OCI-LY1 (cell line): ENCODE measurements around the gene ADAM19.

ENCODE experiments used
- H2AFZ ChIP-seq: fragments of 200-600 bp; sonication (generic), shearing (Covaris generic); 2 replicates; pipeline ENCODE4 v1.6.0; 2014; ENCODE audit warnings: antibody characterized with exemption, mild to moderate bottlenecking, low read length
- H3F3A ChIP-seq: fragments of 200-600 bp; sonication (generic), shearing (Covaris generic); 2 replicates; pipeline ENCODE4 v1.6.0; 2014; ENCODE audit warnings: mild to moderate bottlenecking, antibody characterized with exemption, low read length, moderate library complexity; ENCODE audit not compliant: insufficient read depth
- H3K27ac ChIP-seq: fragments of 200-600 bp; sonication (generic); 2 replicates; pipeline ENCODE4 v1.5.1; 2014; ENCODE audit warnings: low read length, mixed run types, mild to moderate bottlenecking, low read depth; ENCODE audit not compliant: poor library complexity, severe bottlenecking
- H3K27me3 ChIP-seq: fragments of 200-600 bp; sonication (generic); 2 replicates; pipeline ENCODE4 v1.6.0; 2014; ENCODE audit warnings: antibody characterized with exemption, mild to moderate bottlenecking, low read length, moderate library complexity; ENCODE audit not compliant: insufficient read depth
- H3K36me3 ChIP-seq: fragments of 200-600 bp; sonication (generic); 2 replicates; pipeline ENCODE4 v1.6.1; 2014; ENCODE audit warnings: mild to moderate bottlenecking, antibody characterized with exemption, low read length, moderate library complexity, mixed read lengths; ENCODE audit not compliant: insufficient read depth
- H3K4me1 ChIP-seq: fragments of 200-600 bp; sonication (generic); 2 replicates; pipeline ENCODE4 v1.5.1; 2014; ENCODE audit warnings: mild to moderate bottlenecking, low read length, moderate library complexity; ENCODE audit not compliant: insufficient read depth, severe bottlenecking
- H3K4me2 ChIP-seq: fragments of 200-600 bp; sonication (generic), shearing (Covaris generic); 2 replicates; pipeline ENCODE4 v1.6.1; 2014; ENCODE audit warnings: low read length
- H3K4me3 ChIP-seq: fragments of 200-600 bp; sonication (generic); 2 replicates; pipeline ENCODE4 v1.5.1; 2014; ENCODE audit warnings: low read length, low read depth, mild to moderate bottlenecking, mixed read lengths; ENCODE audit not compliant: poor library complexity, severe bottlenecking
- H3K79me2 ChIP-seq: fragments of 200-600 bp; shearing (Covaris generic); 2 replicates; pipeline ENCODE4 v1.6.1; 2016; ENCODE audit warnings: mixed run types, low read length, mixed read lengths; ENCODE audit not compliant: insufficient read depth
- H3K9ac ChIP-seq: fragments of 200-600 bp; sonication (generic), shearing (Covaris generic); 2 replicates; pipeline ENCODE4 v1.6.1; 2014; ENCODE audit warnings: mild to moderate bottlenecking, low read length, mixed read lengths
- H3K9me2 ChIP-seq: fragments of 200-600 bp; sonication (generic), shearing (Covaris generic); 2 replicates; pipeline ENCODE4 v1.6.1; 2014; ENCODE audit warnings: low read depth, mild to moderate bottlenecking, low read length, mixed read lengths
- H3K9me3 ChIP-seq: fragments of 200-600 bp; shearing (Covaris generic); 2 replicates; pipeline ENCODE4 v1.6.1; 2014; ENCODE audit warnings: low read length, mixed read lengths
- H4K20me1 ChIP-seq: fragments of 200-600 bp; sonication (generic), shearing (Covaris generic); 2 replicates; pipeline ENCODE4 v1.6.0; 2016; ENCODE audit warnings: mild to moderate bottlenecking, low read length; ENCODE audit not compliant: insufficient read depth
- CTCF ChIP-seq: fragments of 200-600 bp; sonication (generic), shearing (Covaris generic); IDR thresholded peaks from 2 replicates; pipeline ENCODE4 v1.5.1; 2017; ENCODE audit warnings: mild to moderate bottlenecking, antibody characterized with exemption, low read length, moderate library complexity, mixed read lengths
- EZH2 ChIP-seq: fragments of 200-600 bp; sonication (generic), shearing (Covaris generic); IDR thresholded peaks from 2 replicates; pipeline ENCODE4 v1.8.0; 2017; ENCODE audit warnings: borderline replicate concordance, mixed run types, mild to moderate bottlenecking, antibody characterized with exemption, low read length, moderate library complexity, mixed read lengths

ADAM19 gene

DNA sequence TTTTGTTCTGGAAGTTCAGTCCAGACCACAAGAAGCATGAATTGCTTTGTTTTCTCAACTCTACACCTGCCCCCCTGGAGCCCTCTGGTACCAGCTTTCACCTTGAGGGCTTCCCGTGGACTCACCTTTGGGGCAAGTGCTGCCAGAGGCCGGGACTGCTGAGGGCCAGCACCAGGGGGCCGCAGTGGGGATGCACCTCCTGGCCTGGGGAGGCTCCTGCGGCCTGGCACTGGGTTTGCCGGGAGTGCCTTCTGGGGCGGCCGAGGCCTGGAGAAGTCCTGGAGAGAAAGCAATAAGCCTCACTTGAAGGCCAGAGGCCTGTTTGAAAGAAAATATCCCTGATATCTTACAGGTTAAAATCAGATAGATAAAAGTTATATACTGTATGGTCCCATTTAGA, 93.9 kb downstream of the ADAM19 start:
- no peaks in the 10 kb centered on the region for H3K27me3 ChIP-seq
- H3K4me1 ChIP-seq: peaks cover 30% of the 10 kb centered on the region
- no peak overlapping the region for H3K9ac ChIP-seq
- no peak overlapping the region for H3K4me3 ChIP-seq
- H3K79me2 ChIP-seq: no peaks in the 10 kb centered on the region
- no peaks in the 10 kb centered on the region for H3K9me3 ChIP-seq
- no peak overlapping the region for H3K4me2 ChIP-seq
- H3F3A ChIP-seq: no peaks in the 10 kb centered on the region
- H3K27ac ChIP-seq: no peak overlapping the region
- no peaks in the 10 kb centered on the region for H4K20me1 ChIP-seq
- H3K36me3 ChIP-seq: no peaks in the 10 kb centered on the region
- no peak for TF ChIP-seq CTCF
- TF ChIP-seq EZH2: no peak
- H3K9me2 ChIP-seq: no peaks in the 10 kb centered on the region
- H2AFZ ChIP-seq: no peak overlapping the region

DNA sequence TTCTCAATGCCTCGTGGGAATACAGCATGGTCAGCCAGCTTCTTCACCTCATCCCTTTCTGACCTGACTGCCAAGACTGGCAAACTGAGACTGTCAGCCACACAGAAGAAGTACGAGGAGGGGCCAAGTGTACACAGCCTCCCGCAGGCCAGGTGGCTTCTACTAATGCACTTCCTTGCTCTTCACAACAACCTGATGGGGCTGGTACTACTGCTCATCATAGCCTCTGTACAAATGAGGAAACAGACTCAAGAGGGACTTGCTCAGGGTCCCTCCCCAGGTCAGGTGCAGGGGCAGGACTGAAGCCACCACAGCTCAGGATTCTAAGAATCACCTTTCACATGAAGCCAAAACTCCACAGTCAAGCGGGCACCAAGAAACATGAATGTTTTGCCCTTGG, 94.3 kb downstream of the ADAM19 start:
- Histone ChIP-seq H3K4me1 (peaks cover 26% of the 10 kb centered on the region), H3K4me3 (no peak overlapping the region), H2AFZ (no peak overlapping the region), H4K20me1 (no peaks in the 10 kb centered on the region), H3K9me3 (no peaks in the 10 kb centered on the region), H3K9me2 (no peaks in the 10 kb centered on the region), H3K79me2 (no peaks in the 10 kb centered on the region), H3K9ac (no peak overlapping the region), H3K4me2 (no peak overlapping the region), H3F3A (no peaks in the 10 kb centered on the region), H3K36me3 (no peaks in the 10 kb centered on the region), H3K27ac (no peak overlapping the region), H3K27me3 (no peaks in the 10 kb centered on the region)
- no peak for TF ChIP-seq CTCF
- TF ChIP-seq EZH2: no peak

GRCh38 chr5:157479612-157480510, 95.7 kb downstream of the ADAM19 start:
- Histone ChIP-seq H3K9ac (no peak overlapping the region), H3K36me3 (no peaks in the 10 kb centered on the region), H4K20me1 (no peaks in the 10 kb centered on the region), H3K4me2 (no peak overlapping the region), H2AFZ (no peak overlapping the region), H3K27ac (no peak overlapping the region), H3K9me3 (no peaks in the 10 kb centered on the region), H3K27me3 (no peaks in the 10 kb centered on the region), H3F3A (no peaks in the 10 kb centered on the region), H3K4me3 (no peak overlapping the region), H3K4me1 (peaks cover 12% of the 10 kb centered on the region), H3K9me2 (no peaks in the 10 kb centered on the region), H3K79me2 (no peaks in the 10 kb centered on the region)
- no peak for TF ChIP-seq EZH2
- TF ChIP-seq CTCF: no peak
